SK-N-SH treated with all-trans-retinoic acid at 6 μM for 48 hours (cell line): ENCODE results near the gene RAB31.

Experiments used
- ARNTL ChIP-seq: fragments of 450-650 bp; formaldehyde crosslinking; IDR thresholded peaks from 2 replicates; pipeline ENCODE4 v1.5.0; 2020; ENCODE audit warnings: low read depth, mild to moderate bottlenecking, moderate library complexity, borderline replicate concordance
- CSDC2 ChIP-seq: fragments of 250-450 bp; sonication (Bioruptor Pico); IDR thresholded peaks from 2 replicates; pipeline ENCODE4 v1.5.0; 2020; ENCODE audit warnings: mild to moderate bottlenecking, moderate library complexity
- ESRRG ChIP-seq: fragments of 250-450 bp; sonication (Bioruptor Pico); IDR thresholded peaks from 2 replicates; pipeline ENCODE4 v1.6.1; 2021; ENCODE audit warnings: mild to moderate bottlenecking
- ISL1 ChIP-seq: fragments of 250-450 bp; sonication (Bioruptor Pico); IDR thresholded peaks from 2 replicates; pipeline ENCODE4 v2.1.2; 2022; ENCODE audit warnings: mild to moderate bottlenecking, moderate library complexity
- SNAI2 ChIP-seq: fragments of 250-450 bp; sonication (Bioruptor Pico); IDR thresholded peaks from 2 replicates; pipeline ENCODE4 v1.5.0; 2020; ENCODE audit warnings: mild to moderate bottlenecking, moderate library complexity
- TCF4 ChIP-seq: fragments of 250-450 bp; sonication (Bioruptor Pico); IDR thresholded peaks from 2 replicates; pipeline ENCODE4 v1.8.0; 2021; ENCODE audit warnings: mild to moderate bottlenecking, moderate library complexity, borderline replicate concordance
- ZFP30 ChIP-seq: fragments of 450-650 bp; formaldehyde crosslinking; IDR thresholded peaks from 2 replicates; pipeline ENCODE4 v1.5.0; 2022; ENCODE audit warnings: mild to moderate bottlenecking, moderate library complexity
- ZNF565 ChIP-seq: fragments of 450-650 bp; formaldehyde crosslinking; conservative IDR thresholded peaks from 2 replicates; pipeline ENCODE4 v1.5.0; 2020; ENCODE audit warnings: low read depth, mild to moderate bottlenecking, moderate library complexity
- ZNF8 ChIP-seq: fragments of 450-650 bp; formaldehyde crosslinking; IDR thresholded peaks from 2 replicates; pipeline ENCODE4 v1.5.0; 2020; ENCODE audit warnings: mild to moderate bottlenecking, moderate library complexity
- TF ChIP-seq, protein P1 (sequence below): fragments of 250-450 bp; sonication (Bioruptor Pico); IDR thresholded peaks from 2 replicates; pipeline ENCODE4 v1.8.0; 2020; ENCODE audit warnings: mild to moderate bottlenecking, moderate library complexity, borderline replicate concordance
- TF ChIP-seq, protein P2 (sequence below): fragments of 250-450 bp; sonication (Bioruptor Pico); IDR thresholded peaks from 2 replicates; pipeline ENCODE4 v1.5.0; 2020; ENCODE audit warnings: mild to moderate bottlenecking, moderate library complexity
- TF ChIP-seq, protein P3 (sequence below): fragments of 250-450 bp; sonication (Bioruptor Pico); IDR thresholded peaks from 2 replicates; pipeline ENCODE4 v1.5.1; 2020; ENCODE audit warnings: low read depth, mild to moderate bottlenecking, moderate library complexity

DNA sequence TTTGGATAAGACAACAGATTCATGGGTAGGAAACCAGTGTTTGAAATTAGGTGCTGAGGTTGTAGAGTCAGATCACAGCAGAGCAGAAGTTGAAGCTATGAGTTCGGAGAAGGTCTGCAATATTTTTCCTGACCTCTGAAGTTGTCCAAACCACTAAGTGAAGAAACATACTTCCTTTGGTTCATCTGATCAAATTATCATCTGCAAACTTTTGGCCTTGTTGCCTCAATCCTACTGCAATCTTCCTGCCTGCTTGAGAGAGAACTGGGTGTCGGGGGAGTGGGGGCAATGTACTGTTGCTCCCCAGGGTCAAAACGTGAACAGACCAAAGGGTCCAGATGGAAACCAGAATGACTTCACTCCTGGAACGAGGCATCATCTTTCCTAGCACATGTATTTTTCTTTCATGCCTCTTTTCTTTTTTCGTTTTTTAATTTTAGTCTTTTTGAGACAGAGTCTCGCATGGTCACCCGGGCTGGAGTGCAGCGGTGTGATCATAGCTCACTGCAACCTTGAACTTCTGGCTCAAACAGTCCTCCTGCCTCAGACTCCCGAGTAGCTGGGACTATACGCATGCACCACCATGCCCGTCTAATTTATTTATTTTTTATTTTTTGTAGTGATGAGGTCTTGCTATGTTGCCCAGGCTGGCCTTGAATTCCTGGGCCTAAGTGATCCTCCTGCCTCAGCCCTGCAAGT lies 42.7 kb downstream of the RAB31 start:
- TF ChIP-seq, protein P1, sequence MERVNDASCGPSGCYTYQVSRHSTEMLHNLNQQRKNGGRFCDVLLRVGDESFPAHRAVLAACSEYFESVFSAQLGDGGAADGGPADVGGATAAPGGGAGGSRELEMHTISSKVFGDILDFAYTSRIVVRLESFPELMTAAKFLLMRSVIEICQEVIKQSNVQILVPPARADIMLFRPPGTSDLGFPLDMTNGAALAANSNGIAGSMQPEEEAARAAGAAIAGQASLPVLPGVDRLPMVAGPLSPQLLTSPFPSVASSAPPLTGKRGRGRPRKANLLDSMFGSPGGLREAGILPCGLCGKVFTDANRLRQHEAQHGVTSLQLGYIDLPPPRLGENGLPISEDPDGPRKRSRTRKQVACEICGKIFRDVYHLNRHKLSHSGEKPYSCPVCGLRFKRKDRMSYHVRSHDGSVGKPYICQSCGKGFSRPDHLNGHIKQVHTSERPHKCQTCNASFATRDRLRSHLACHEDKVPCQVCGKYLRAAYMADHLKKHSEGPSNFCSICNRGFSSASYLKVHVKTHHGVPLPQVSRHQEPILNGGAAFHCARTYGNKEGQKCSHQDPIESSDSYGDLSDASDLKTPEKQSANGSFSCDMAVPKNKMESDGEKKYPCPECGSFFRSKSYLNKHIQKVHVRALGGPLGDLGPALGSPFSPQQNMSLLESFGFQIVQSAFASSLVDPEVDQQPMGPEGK (CRISPR knock-in tag): no peak
- TF ChIP-seq, protein P2, sequence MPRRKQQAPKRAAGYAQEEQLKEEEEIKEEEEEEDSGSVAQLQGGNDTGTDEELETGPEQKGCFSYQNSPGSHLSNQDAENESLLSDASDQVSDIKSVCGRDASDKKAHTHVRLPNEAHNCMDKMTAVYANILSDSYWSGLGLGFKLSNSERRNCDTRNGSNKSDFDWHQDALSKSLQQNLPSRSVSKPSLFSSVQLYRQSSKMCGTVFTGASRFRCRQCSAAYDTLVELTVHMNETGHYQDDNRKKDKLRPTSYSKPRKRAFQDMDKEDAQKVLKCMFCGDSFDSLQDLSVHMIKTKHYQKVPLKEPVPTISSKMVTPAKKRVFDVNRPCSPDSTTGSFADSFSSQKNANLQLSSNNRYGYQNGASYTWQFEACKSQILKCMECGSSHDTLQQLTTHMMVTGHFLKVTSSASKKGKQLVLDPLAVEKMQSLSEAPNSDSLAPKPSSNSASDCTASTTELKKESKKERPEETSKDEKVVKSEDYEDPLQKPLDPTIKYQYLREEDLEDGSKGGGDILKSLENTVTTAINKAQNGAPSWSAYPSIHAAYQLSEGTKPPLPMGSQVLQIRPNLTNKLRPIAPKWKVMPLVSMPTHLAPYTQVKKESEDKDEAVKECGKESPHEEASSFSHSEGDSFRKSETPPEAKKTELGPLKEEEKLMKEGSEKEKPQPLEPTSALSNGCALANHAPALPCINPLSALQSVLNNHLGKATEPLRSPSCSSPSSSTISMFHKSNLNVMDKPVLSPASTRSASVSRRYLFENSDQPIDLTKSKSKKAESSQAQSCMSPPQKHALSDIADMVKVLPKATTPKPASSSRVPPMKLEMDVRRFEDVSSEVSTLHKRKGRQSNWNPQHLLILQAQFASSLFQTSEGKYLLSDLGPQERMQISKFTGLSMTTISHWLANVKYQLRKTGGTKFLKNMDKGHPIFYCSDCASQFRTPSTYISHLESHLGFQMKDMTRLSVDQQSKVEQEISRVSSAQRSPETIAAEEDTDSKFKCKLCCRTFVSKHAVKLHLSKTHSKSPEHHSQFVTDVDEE (CRISPR knock-in tag): no peak
- TF ChIP-seq TCF4 (CRISPR knock-in tag) (no peak), ARNTL (CRISPR knock-in tag) (no peak), CSDC2 (no peak), ZFP30 (CRISPR knock-in tag) (no peak), ESRRG (CRISPR knock-in tag) (no peak), ZNF565 (CRISPR knock-in tag) (no peak), SNAI2 (CRISPR knock-in tag) (no peak), ZNF8 (CRISPR knock-in tag) (no peak), ISL1 (no peak)
- TF ChIP-seq, protein P3, sequence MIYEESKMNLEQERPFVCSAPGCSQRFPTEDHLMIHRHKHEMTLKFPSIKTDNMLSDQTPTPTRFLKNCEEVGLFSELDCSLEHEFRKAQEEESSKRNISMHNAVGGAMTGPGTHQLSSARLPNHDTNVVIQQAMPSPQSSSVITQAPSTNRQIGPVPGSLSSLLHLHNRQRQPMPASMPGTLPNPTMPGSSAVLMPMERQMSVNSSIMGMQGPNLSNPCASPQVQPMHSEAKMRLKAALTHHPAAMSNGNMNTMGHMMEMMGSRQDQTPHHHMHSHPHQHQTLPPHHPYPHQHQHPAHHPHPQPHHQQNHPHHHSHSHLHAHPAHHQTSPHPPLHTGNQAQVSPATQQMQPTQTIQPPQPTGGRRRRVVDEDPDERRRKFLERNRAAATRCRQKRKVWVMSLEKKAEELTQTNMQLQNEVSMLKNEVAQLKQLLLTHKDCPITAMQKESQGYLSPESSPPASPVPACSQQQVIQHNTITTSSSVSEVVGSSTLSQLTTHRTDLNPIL (CRISPR knock-in tag): no peak
